ENCODE data around the gene EBF4.

EBF4 gene

GRCh38 chr20:2654831-2655230 is 37.7 kb upstream of the EBF4 start:
- Histone ChIP-seq H3K36me3 (ENCODE audit: low read length) (peaks cover 43% of the 10 kb centered on the region), H3K9me3 (ENCODE audit: insufficient read depth, low read length) (no peaks in the 10 kb centered on the region), H3F3A (ENCODE audit: insufficient read depth) (peaks cover 85% of the 10 kb centered on the region), H3K9me2 (replicated peaks; ENCODE audit: insufficient read depth, low read length) (no peaks in the 10 kb centered on the region), H3K4me3 (ENCODE audit: insufficient read depth, low read length, poor library complexity, severe bottlenecking) (no peak overlapping the region), H3K27me3 (ENCODE audit: low read length) (no peaks in the 10 kb centered on the region), H3K4me2 (ENCODE audit: low read depth, low read length, poor library complexity, severe bottlenecking) (no peak overlapping the region), H3K9ac (ENCODE audit: low read length) (peak overlapping the region; percentile 96; the same call in 1 of the 2 replicates), H4K20me1 (ENCODE audit: low read depth, low read length) (peaks cover 24% of the 10 kb centered on the region; the same call in 1 of the 2 replicates), H3K79me2 (ENCODE audit: insufficient read depth, low read length) (peaks cover 33% of the 10 kb centered on the region), H2AFZ (ENCODE audit: low read depth, low read length, severe bottlenecking) (no peak overlapping the region), H3K27ac (ENCODE audit: low read depth, low read length) (no peak overlapping the region)
- no peak for TF ChIP-seq EZH2phosphoT487 (conservative IDR thresholded peaks at IDR 0.05; ENCODE audit: low read length)
- no peak for TF ChIP-seq CTCF (IDR thresholded peaks at IDR 0.05; ENCODE audit: insufficient read depth, low read length, poor library complexity, severe bottlenecking)

GRCh38 chr20:2655331-2656116 is 37.1 kb upstream of the EBF4 start:
- peaks cover 43% of the 10 kb centered on the region for H3K36me3 ChIP-seq (ENCODE audit: low read length)
- H3K27me3 ChIP-seq (ENCODE audit: low read length), result no peaks in the 10 kb centered on the region
- no peak overlapping the region for H2AFZ ChIP-seq (ENCODE audit: low read depth, low read length, severe bottlenecking)
- H3K9me3 ChIP-seq (ENCODE audit: insufficient read depth, low read length), result no peaks in the 10 kb centered on the region
- no peak overlapping the region for H3K9ac ChIP-seq (ENCODE audit: low read length)
- peaks cover 24% of the 10 kb centered on the region; the same call in 1 of the 2 replicates for H4K20me1 ChIP-seq (ENCODE audit: low read depth, low read length)
- peaks cover 33% of the 10 kb centered on the region for H3K79me2 ChIP-seq (ENCODE audit: insufficient read depth, low read length)
- H3K4me2 ChIP-seq (ENCODE audit: low read depth, low read length, poor library complexity, severe bottlenecking), result no peak overlapping the region
- no peak overlapping the region for H3K27ac ChIP-seq (ENCODE audit: low read depth, low read length)
- no peak overlapping the region for H3K4me3 ChIP-seq (ENCODE audit: insufficient read depth, low read length, poor library complexity, severe bottlenecking)
- no peaks in the 10 kb centered on the region for H3K9me2 ChIP-seq (replicated peaks; ENCODE audit: insufficient read depth, low read length)
- H3F3A ChIP-seq (ENCODE audit: insufficient read depth), result peaks cover 79% of the 10 kb centered on the region
- TF ChIP-seq EZH2phosphoT487 (conservative IDR thresholded peaks at IDR 0.05; ENCODE audit: low read length), result no peak
- TF ChIP-seq CTCF (IDR thresholded peaks at IDR 0.05; ENCODE audit: insufficient read depth, low read length, poor library complexity, severe bottlenecking), result no peak

GRCh38 chr20:2656471-2657117 is 36.0 kb upstream of the EBF4 start:
- Histone ChIP-seq H3F3A (ENCODE audit: insufficient read depth) (peaks cover 77% of the 10 kb centered on the region), H3K9me2 (replicated peaks; ENCODE audit: insufficient read depth, low read length) (no peaks in the 10 kb centered on the region), H3K4me2 (ENCODE audit: low read depth, low read length, poor library complexity, severe bottlenecking) (no peak overlapping the region), H3K36me3 (ENCODE audit: low read length) (peaks cover 43% of the 10 kb centered on the region), H3K9me3 (ENCODE audit: insufficient read depth, low read length) (no peaks in the 10 kb centered on the region), H3K79me2 (ENCODE audit: insufficient read depth, low read length) (peaks cover 30% of the 10 kb centered on the region), H2AFZ (ENCODE audit: low read depth, low read length, severe bottlenecking) (no peak overlapping the region), H3K9ac (ENCODE audit: low read length) (no peak overlapping the region), H3K4me3 (ENCODE audit: insufficient read depth, low read length, poor library complexity, severe bottlenecking) (no peak overlapping the region), H4K20me1 (ENCODE audit: low read depth, low read length) (peaks cover 24% of the 10 kb centered on the region; the same call in 1 of the 2 replicates), H3K27ac (ENCODE audit: low read depth, low read length) (no peak overlapping the region), H3K27me3 (ENCODE audit: low read length) (no peaks in the 10 kb centered on the region)
- TF ChIP-seq EZH2phosphoT487 (conservative IDR thresholded peaks at IDR 0.05; ENCODE audit: low read length) (no peak), CTCF (IDR thresholded peaks at IDR 0.05; ENCODE audit: insufficient read depth, low read length, poor library complexity, severe bottlenecking) (no peak)

Measured in SU-DHL-6 (cell line).